Fibroblast of lung (primary cell): ENCODE results near the gene EIF5A2.

Source experiments
- EZH2 ChIP-seq: IDR thresholded peaks from 2 replicates; pipeline ENCODE4 v1.5.1; 2012; ENCODE audit warnings: low read length, control low read depth, mild to moderate bottlenecking; ENCODE audit errors: missing control alignments
- TF ChIP-seq, protein P1 (sequence below), 2 donors: IDR thresholded peaks in 1 of 2; conservative IDR thresholded peaks in 1 of 2; 1 replicate in 1 of 2; 2 replicates in 1 of 2; pipeline ENCODE4 v1.5.1; 2011 to 2012; ENCODE audit warnings: low read length in 2 of 2, control low read depth in 1 of 2, inconsistent platforms in 1 of 2, low read depth in 1 of 2, mild to moderate bottlenecking in 1 of 2

DNA sequence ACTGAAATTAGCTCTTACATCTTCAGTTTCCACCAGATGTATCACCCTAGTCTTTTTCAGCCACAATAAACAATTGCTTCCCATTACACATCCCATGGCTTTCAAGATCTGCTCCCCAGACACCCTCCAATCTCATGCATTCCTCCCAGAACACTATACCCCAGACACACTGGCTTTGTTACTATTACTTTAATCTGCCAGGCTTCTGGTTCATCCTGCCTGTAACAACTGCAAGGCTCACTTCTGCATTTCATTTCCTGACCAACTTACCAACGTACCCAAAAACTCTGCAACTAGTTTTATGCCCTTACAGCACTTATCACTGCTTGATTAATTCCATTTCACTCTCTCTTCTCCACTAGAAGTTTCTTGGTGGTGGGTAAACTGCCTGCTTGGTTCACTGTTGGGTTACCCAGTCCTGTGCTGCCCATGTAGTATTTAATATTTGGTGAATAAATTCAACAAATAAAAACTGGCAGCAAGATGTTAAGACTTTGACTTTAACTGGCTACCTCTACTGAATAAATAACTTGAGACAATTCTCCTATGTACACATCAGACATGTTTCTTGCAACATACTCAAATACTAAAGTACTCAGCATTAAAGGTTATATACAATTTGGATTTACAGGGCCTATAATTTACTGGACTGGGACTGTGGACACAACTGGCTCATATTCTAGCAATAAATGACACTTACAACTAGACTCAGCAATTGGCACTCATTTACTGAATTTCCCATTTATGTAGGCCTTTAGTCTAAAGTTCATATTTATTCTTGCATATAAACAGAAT, 41.1 kb downstream of the EIF5A2 start:
- TF ChIP-seq, protein P1, sequence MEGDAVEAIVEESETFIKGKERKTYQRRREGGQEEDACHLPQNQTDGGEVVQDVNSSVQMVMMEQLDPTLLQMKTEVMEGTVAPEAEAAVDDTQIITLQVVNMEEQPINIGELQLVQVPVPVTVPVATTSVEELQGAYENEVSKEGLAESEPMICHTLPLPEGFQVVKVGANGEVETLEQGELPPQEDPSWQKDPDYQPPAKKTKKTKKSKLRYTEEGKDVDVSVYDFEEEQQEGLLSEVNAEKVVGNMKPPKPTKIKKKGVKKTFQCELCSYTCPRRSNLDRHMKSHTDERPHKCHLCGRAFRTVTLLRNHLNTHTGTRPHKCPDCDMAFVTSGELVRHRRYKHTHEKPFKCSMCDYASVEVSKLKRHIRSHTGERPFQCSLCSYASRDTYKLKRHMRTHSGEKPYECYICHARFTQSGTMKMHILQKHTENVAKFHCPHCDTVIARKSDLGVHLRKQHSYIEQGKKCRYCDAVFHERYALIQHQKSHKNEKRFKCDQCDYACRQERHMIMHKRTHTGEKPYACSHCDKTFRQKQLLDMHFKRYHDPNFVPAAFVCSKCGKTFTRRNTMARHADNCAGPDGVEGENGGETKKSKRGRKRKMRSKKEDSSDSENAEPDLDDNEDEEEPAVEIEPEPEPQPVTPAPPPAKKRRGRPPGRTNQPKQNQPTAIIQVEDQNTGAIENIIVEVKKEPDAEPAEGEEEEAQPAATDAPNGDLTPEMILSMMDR (conservative IDR thresholded peaks at IDR 0.05 in 1 of 2, IDR thresholded peaks at IDR 0.05 in 1 of 2; ENCODE audit: low read depth in 1 of 2, low read length in 2 of 2) = no peak
- TF ChIP-seq EZH2 = no peak
